Spleen (tissue), 11 donors: ENCODE data around the gene GNB3. TPM values are rescaled to one million over a fixed set of nuclear protein-coding genes. Genes with fewer than 3 reads are reported as not detected.

Experiments used
- DNase-seq: peaks from one replicate; pipeline ENCODE4 v3.0.0-alpha.2; 2020
- H3K27ac ChIP-seq, 8 donors: fragments of 200-600 bp; sonication (generic) in 7 of 8; 1 replicate in 4 of 8; 2 replicates in 4 of 8; pipeline versions ENCODE4 v1.5.0 to v1.8.0; 2016 to 2021; ENCODE audit warnings: inconsistent platforms in 4 of 8, mild to moderate bottlenecking in 4 of 8, moderate library complexity in 1 of 8
- H3K27me3 ChIP-seq, 7 donors: fragments of 200-600 bp; sonication (generic) in 6 of 7; replicated peaks in 1 of 7; 1 replicate in 4 of 7; 2 replicates in 3 of 7; pipeline versions ENCODE4 v1.5.0 to v1.8.0; 2016 to 2021; ENCODE audit warnings: inconsistent platforms in 3 of 7, mild to moderate bottlenecking in 1 of 7
- H3K36me3 ChIP-seq, 6 donors: fragments of 200-600 bp; sonication (generic) in 5 of 6; 1 replicate in 4 of 6; 2 replicates in 2 of 6; pipeline versions ENCODE4 v1.5.0 to v1.8.0; 2016 to 2021; ENCODE audit warnings: inconsistent platforms in 2 of 6
- H3K4me1 ChIP-seq, 6 donors: fragments of 200-600 bp; sonication (generic) in 5 of 6; 1 replicate in 3 of 6; 2 replicates in 3 of 6; pipeline versions ENCODE4 v1.5.0 to v1.8.0; 2016 to 2021; ENCODE audit warnings: inconsistent platforms in 3 of 6
- H3K4me3 ChIP-seq, 8 donors: fragments of 200-600 bp; sonication (generic) in 7 of 8; 1 replicate in 4 of 8; 2 replicates in 4 of 8; pipeline versions ENCODE4 v1.5.0 to v1.8.0; 2016 to 2021; ENCODE audit warnings: inconsistent platforms in 4 of 8, mild to moderate bottlenecking in 4 of 8, moderate library complexity in 2 of 8
- H3K9me3 ChIP-seq, 8 donors: fragments of 200-600 bp; sonication (generic) in 7 of 8; 1 replicate in 4 of 8; 2 replicates in 4 of 8; pipeline versions ENCODE4 v1.5.0 to v1.8.0; 2016 to 2021; ENCODE audit warnings: inconsistent platforms in 4 of 8
- POLR2A ChIP-seq, 3 donors: fragments of 450-650 bp; IDR thresholded peaks; one replicate each; pipeline ENCODE4 v1.5.1; 2017; ENCODE audit warnings: antibody characterized with exemption in 3 of 3, mild to moderate bottlenecking in 1 of 3
- POLR2AphosphoS5 ChIP-seq, 3 donors: sonication (generic); formaldehyde crosslinking; IDR thresholded peaks; one replicate each; pipeline ENCODE4 v1.5.1; 2017; ENCODE audit warnings: antibody characterized with exemption in 3 of 3
- WGBS, 5 donors: extraction: QIAGEN DNeasy Blood & Tissue Kit in 3 of 5; methylation state at CpG; one replicate each; pipeline versions ENCODE4 v1.1.5 to v1.1.7; 2013 to 2018; 5-methylcytosine and 5-hydroxymethylcytosine counted together
- intact Hi-C: fragments of 100-400 bp; cut with DNase I; formaldehyde crosslinking; loops from one replicate; pipeline ENCODE4 v1.15.0; 2023; ENCODE audit warnings: low total_unique reads
- polyA plus RNA-seq, 3 donors: library from polyadenylated mRNA; stranded (reverse); fragments of 200-250 nt; gene quantifications; one replicate each; pipeline ENCODE4 v1.2.1, GENCODE V29; 2013
- total RNA-seq, 7 donors: library from RNA; depleted of rRNA in 3 of 7; stranded (reverse); fragments of >200 nt in 3 of 7; fragmentation: NEBNext Ultra II Directional in 4 of 7; extraction: Animal tissue kit (Norgen Biotek cat#: 25700) in 4 of 7; gene quantifications; one replicate each; pipeline versions ENCODE4 v1.1.0 to v1.2.1, GENCODE V29; 2016 to 2021
- TF ChIP-seq, protein P1 (sequence below), 11 experiments: fragments of 200-600 bp in 7 of 11; fragments of 450-650 bp in 4 of 11; sonication (generic) in 4 of 11; IDR thresholded peaks in 8 of 11; conservative IDR thresholded peaks in 3 of 11; 1 replicate in 7 of 11; 2 replicates in 4 of 11; pipeline versions ENCODE4 v1.4.0 to v1.8.0; 2016 to 2021; ENCODE audit warnings: antibody characterized with exemption in 11 of 11, inconsistent platforms in 4 of 11, mild to moderate bottlenecking in 1 of 11
- donor health status: healthy with polysubstance abuse.
- donor health status: DM: no; HTN: no; CAD: no; lungs with moderate emphysema.
- donor health status: DM: no; HTN: no; CAD: no.
- donor health status: Bipolar disorder and iron deficiency.
- donor health status: healthy.
- donor health status: DM: no; HTN: no; CAD: no.
- donor health status: DM: yes; HTN: yes; CAD: no.

Gene GNB3
- total and polyA plus RNA-seq, 10 donors, result 0.75 to 3.9 (median 1.3) TPM

DNA sequence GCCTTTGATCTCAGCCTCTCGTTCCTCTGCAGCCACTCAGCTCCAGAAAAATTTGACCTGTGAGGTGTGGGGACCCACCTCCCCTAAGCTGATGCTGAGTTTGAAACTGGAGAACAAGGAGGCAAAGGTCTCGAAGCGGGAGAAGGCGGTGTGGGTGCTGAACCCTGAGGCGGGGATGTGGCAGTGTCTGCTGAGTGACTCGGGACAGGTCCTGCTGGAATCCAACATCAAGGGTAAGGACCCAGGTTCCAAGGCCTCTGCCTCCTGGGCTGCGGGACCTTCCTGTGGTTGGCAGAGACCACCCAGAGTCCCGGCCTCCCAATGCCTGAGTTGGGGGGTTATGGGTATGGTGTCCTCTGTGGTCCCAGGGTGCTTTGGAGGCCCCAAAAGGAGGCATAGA, 23.6 kb upstream of the GNB3 start:
- Histone ChIP-seq H3K4me1 (peaks cover 8 to 40% (median 21%) of the 10 kb centered on the region in 6 donors), H3K27ac (no peak overlapping the region), H3K27me3 (peaks cover 0 to 35% (median 6%) of the 10 kb centered on the region in 7 donors), H3K9me3 (no peaks in the 10 kb centered on the region), H3K4me3 (no peak overlapping the region), H3K36me3 (peaks cover 0 to 55% (median 3%) of the 10 kb centered on the region in 6 donors)
- intact Hi-C loops, result no loop called here
- TF ChIP-seq POLR2AphosphoS5 (IDR thresholded peaks at IDR 0.05) (no peak), POLR2A (IDR thresholded peaks at IDR 0.05) (no peak)
- TF ChIP-seq, protein P1, sequence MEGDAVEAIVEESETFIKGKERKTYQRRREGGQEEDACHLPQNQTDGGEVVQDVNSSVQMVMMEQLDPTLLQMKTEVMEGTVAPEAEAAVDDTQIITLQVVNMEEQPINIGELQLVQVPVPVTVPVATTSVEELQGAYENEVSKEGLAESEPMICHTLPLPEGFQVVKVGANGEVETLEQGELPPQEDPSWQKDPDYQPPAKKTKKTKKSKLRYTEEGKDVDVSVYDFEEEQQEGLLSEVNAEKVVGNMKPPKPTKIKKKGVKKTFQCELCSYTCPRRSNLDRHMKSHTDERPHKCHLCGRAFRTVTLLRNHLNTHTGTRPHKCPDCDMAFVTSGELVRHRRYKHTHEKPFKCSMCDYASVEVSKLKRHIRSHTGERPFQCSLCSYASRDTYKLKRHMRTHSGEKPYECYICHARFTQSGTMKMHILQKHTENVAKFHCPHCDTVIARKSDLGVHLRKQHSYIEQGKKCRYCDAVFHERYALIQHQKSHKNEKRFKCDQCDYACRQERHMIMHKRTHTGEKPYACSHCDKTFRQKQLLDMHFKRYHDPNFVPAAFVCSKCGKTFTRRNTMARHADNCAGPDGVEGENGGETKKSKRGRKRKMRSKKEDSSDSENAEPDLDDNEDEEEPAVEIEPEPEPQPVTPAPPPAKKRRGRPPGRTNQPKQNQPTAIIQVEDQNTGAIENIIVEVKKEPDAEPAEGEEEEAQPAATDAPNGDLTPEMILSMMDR (IDR thresholded peaks at IDR 0.05 in 8 of 11, conservative IDR thresholded peaks at IDR 0.05 in 3 of 11), result no peak
- 92 to 96% (median 94%) methylated on average over 8 of the region's 8 CpGs for WGBS, 5 donors
- no peak for DNase-seq

GRCh38 chr12:6817662-6818157, 23.0 kb upstream of the GNB3 start:
- intact Hi-C loops, result no loop called here
- TF ChIP-seq POLR2A (IDR thresholded peaks at IDR 0.05) (no peak), POLR2AphosphoS5 (IDR thresholded peaks at IDR 0.05) (no peak)
- TF ChIP-seq, protein P1 (IDR thresholded peaks at IDR 0.05 in 8 of 11, conservative IDR thresholded peaks at IDR 0.05 in 3 of 11), result no peak
- no peak for DNase-seq
- Histone ChIP-seq H3K9me3 (no peaks in the 10 kb centered on the region), H3K27ac (no peak overlapping the region), H3K27me3 (peaks cover 0 to 41% (median 9%) of the 10 kb centered on the region in 7 donors), H3K4me1 (peaks cover 4 to 39% (median 20%) of the 10 kb centered on the region in 6 donors), H3K36me3 (peaks cover 0 to 55% (median 3%) of the 10 kb centered on the region in 6 donors), H3K4me3 (no peak overlapping the region)
- 81 to 96% (median 93%) methylated on average over 20 of the region's 20 CpGs for WGBS, 5 donors

DNA sequence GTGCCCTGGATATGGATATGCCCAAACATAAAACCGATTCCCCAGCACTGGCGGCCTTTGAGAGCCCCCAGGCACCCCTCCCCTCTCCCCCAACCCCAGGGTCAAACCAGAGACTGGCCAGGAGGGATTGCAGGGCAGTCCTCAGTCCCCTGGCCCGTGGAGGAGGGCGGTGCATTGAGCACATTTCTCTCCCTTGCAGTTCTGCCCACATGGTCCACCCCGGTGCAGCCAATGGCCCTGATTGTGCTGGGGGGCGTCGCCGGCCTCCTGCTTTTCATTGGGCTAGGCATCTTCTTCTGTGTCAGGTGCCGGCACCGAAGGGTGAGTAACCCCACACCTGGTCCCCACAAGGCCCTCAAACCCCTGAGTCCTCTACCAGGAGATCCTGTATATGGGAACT, 22.5 kb upstream of the GNB3 start:
- Histone ChIP-seq H3K9me3 (no peaks in the 10 kb centered on the region), H3K36me3 (peaks cover 0 to 55% (median 3%) of the 10 kb centered on the region in 6 donors), H3K4me3 (no peak overlapping the region), H3K4me1 (peaks cover 0 to 34% (median 15%) of the 10 kb centered on the region in 6 donors), H3K27me3 (peaks cover 0 to 46% (median 13%) of the 10 kb centered on the region in 7 donors), H3K27ac (no peak overlapping the region)
- WGBS, 5 donors, result 77 to 92% (median 91%) methylated on average over 5 to 10 of the region's 10 CpGs
- TF ChIP-seq POLR2AphosphoS5 (IDR thresholded peaks at IDR 0.05), result no peak
- no peak for DNase-seq
- intact Hi-C loops, result no loop called here

DNA sequence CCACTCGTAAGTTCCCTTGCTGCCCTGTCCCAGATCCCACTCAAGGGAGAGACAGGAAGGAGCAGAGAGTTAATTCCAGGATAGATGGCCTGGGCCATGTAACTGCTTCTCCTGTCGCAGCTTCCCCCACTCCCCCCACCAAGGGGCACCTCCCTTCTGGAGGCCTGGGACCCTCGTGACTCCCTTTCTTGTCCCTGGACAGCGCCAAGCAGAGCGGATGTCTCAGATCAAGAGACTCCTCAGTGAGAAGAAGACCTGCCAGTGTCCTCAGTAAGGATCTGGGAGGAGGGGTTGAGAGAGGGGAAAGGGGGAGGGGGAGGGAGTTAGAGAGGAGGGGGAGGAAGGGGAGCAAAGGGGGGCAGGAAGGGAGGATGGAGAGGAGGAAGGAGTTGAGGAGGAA, 22.1 kb upstream of the GNB3 start:
- no peak overlapping the region for H3K4me3 ChIP-seq
- H3K36me3 ChIP-seq, result peaks cover 0 to 55% (median 3%) of the 10 kb centered on the region in 6 donors
- WGBS, 5 donors, result 80 to 95% (median 89%) methylated on average over 4 to 5 of the region's 5 CpGs
- peaks cover 0 to 46% (median 14%) of the 10 kb centered on the region in 7 donors for H3K27me3 ChIP-seq
- no peak for DNase-seq
- intact Hi-C loops, result no loop called here
- peaks cover 0 to 31% (median 15%) of the 10 kb centered on the region in 6 donors for H3K4me1 ChIP-seq
- no peak overlapping the region for H3K27ac ChIP-seq
- TF ChIP-seq POLR2AphosphoS5 (IDR thresholded peaks at IDR 0.05) (no peak), POLR2A (IDR thresholded peaks at IDR 0.05) (no peak)
- TF ChIP-seq, protein P1 (IDR thresholded peaks at IDR 0.05 in 8 of 11, conservative IDR thresholded peaks at IDR 0.05 in 3 of 11), result no peak
- H3K9me3 ChIP-seq, result no peaks in the 10 kb centered on the region
